ENCODE measurements around the gene TRAK2.

GRCh38 chr2:201406077-201406662, 45.1 kb downstream of the TRAK2 start:
- no peak for TF ChIP-seq CTCF (IDR thresholded peaks at IDR 0.05 in 4 of 5, conservative IDR thresholded peaks at IDR 0.05 in 1 of 5)
- TF ChIP-seq POLR2A (IDR thresholded peaks at IDR 0.05) = no peak

Data from gastrocnemius medialis (tissue), 4 donors.